NB4 (cell line): Measurements from ENCODE around the gene MX1.

ENCODE experiments used
- CTCF ChIP-seq: IDR thresholded peaks from one replicate; pipeline ENCODE4 v1.5.1; 2012; ENCODE audit warnings: low read depth, low read length
- MAX ChIP-seq: IDR thresholded peaks from 2 replicates; pipeline ENCODE4 v1.6.1; 2011; ENCODE audit warnings: low read depth, low read length
- POLR2A ChIP-seq: IDR thresholded peaks from 2 replicates; pipeline ENCODE4 v1.6.1; 2011; ENCODE audit warnings: mild to moderate bottlenecking; ENCODE audit not compliant: insufficient read length; ENCODE audit errors: extremely low read depth

- TF ChIP-seq CTCF, result no peak
- no peak for TF ChIP-seq MAX
- TF ChIP-seq POLR2A, result no peak
Observed at GRCh38 chr21:41506611-41507520, 80.8 kb downstream of the MX1 start.
